ENCODE results near the gene GUF1.
"Not testable (repeated sequence)": the region's sequence is repeated elsewhere in the genome, so short reads cannot be mapped to it uniquely, and the experiment has no call there.

The GUF1 gene

GRCh38 chr4:44713125-44713524 is 34.9 kb downstream of the GUF1 start:
- no peak for DNase-seq

GRCh38 chr4:44716597-44716996 is 38.4 kb downstream of the GUF1 start:
- DNase-seq: no peak

- no peak for DNase-seq
Measured at GRCh38 chr4:44720371-44720770, 42.2 kb downstream of the GUF1 start.

- no peak for DNase-seq
Measured at GRCh38 chr4:44722001-44722400, 43.8 kb downstream of the GUF1 start.

- DNase-seq: no peak
Measured at GRCh38 chr4:44725166-44725565, 46.9 kb downstream of the GUF1 start.

GRCh38 chr4:44725726-44726037 is 47.5 kb downstream of the GUF1 start:
- no peak for DNase-seq

- DNase-seq: peak; percentile 81
Measured at GRCh38 chr4:44726038-44726871, 48.0 kb downstream of the GUF1 start, which contains the start of gene GNPDA2. Gene GNPDA2, minus strand, starts transcription at chr4:44726556. Its CDS starts 4,349 bp downstream, at chr4:44722207.

GRCh38 chr4:44727471-44727870 is 49.3 kb downstream of the GUF1 start:
- no peak for DNase-seq

GRCh38 chr4:44728694-44729093 is 50.5 kb downstream of the GUF1 start:
- not testable (repeated sequence) for DNase-seq

- no peak for DNase-seq
Measured at GRCh38 chr4:44736900-44737299, 58.7 kb downstream of the GUF1 start.

GRCh38 chr4:44738615-44739014 is 60.4 kb downstream of the GUF1 start:
- no peak for DNase-seq

GRCh38 chr4:44740201-44740600 is 62.0 kb downstream of the GUF1 start:
- DNase-seq: no peak

All from activated naive CD4-positive, alpha-beta T cell treated with Interleukin-2 at 50 U/mL for 16 hours (primary cell).